ENCODE data around the gene SPZ1. TPM values are rescaled to one million over a fixed set of nuclear protein-coding genes. Genes with fewer than 3 reads are reported as not detected.

Gene SPZ1
- total RNA-seq, 1 experiment from 2014 or later = not detected

GRCh38 chr5:80302636-80303035, 17.2 kb upstream of the SPZ1 start:
- POLR2A ChIA-PET (ENCODE audit: unreplicated experiment) = no interaction called here
- intact Hi-C loops (cut with micrococcal nuclease; ENCODE audit: unreplicated experiment) = no loop called here
- no peaks in the 10 kb centered on the region for H4K20me1 ChIP-seq (ENCODE audit: insufficient read depth)
- H3F3A ChIP-seq (ENCODE audit: insufficient read depth, low read depth) = no peaks in the 10 kb centered on the region
- no peaks in the 10 kb centered on the region for H3K9me3 ChIP-seq (ENCODE audit: insufficient read depth, low read depth)
- H2AFZ ChIP-seq = no peak overlapping the region
- no TSS peak for BruUV-seq (replicated peaks)
- TF ChIP-seq CTCF (conservative IDR thresholded peaks at IDR 0.05) (no peak), EZH2 (IDR thresholded peaks at IDR 0.05; ENCODE audit: low read depth) (no peak)
- no peaks in the 10 kb centered on the region for H3K27me3 ChIP-seq (ENCODE audit: insufficient read depth, low read depth)
- H3K4me1 ChIP-seq (replicated peaks; ENCODE audit: insufficient read depth) = no peaks in the 10 kb centered on the region
- H3K9me2 ChIP-seq (ENCODE audit: insufficient read depth) = no peaks in the 10 kb centered on the region
- no peak overlapping the region for H3K4me3 ChIP-seq
- H3K79me2 ChIP-seq (ENCODE audit: low read depth) = no peaks in the 10 kb centered on the region
- H3K27ac ChIP-seq = no peak overlapping the region
- no peak for DNase-seq
- H3K36me3 ChIP-seq (ENCODE audit: low read depth) = no peaks in the 10 kb centered on the region
- CTCF ChIA-PET = no interaction called here
- no peak overlapping the region for H3K4me2 ChIP-seq

GRCh38 chr5:80308526-80308925, 11.3 kb upstream of the SPZ1 start:
- no peaks in the 10 kb centered on the region for H3K4me1 ChIP-seq (replicated peaks; ENCODE audit: insufficient read depth)
- H3K79me2 ChIP-seq (ENCODE audit: low read depth) = no peaks in the 10 kb centered on the region
- intact Hi-C loops (cut with micrococcal nuclease; ENCODE audit: unreplicated experiment) = no loop called here
- no peaks in the 10 kb centered on the region for H4K20me1 ChIP-seq (ENCODE audit: insufficient read depth)
- no peaks in the 10 kb centered on the region for H3K9me2 ChIP-seq (ENCODE audit: insufficient read depth)
- no peak overlapping the region for H3K4me3 ChIP-seq
- TF ChIP-seq EZH2 (IDR thresholded peaks at IDR 0.05; ENCODE audit: low read depth) (no peak), CTCF (conservative IDR thresholded peaks at IDR 0.05) (no peak)
- H3K27ac ChIP-seq = no peak overlapping the region
- no TSS peak for BruUV-seq (replicated peaks)
- CTCF ChIA-PET = interaction anchor here (1.1 to 1.9 kb wide), 2 partner anchors 217 to 225 kb away, joined by 4 to 16 read pairs; no protein-coding TSS in a partner anchor
- H3F3A ChIP-seq (ENCODE audit: insufficient read depth, low read depth) = no peaks in the 10 kb centered on the region
- H3K27me3 ChIP-seq (ENCODE audit: insufficient read depth, low read depth) = no peaks in the 10 kb centered on the region
- no peaks in the 10 kb centered on the region for H3K36me3 ChIP-seq (ENCODE audit: low read depth)
- POLR2A ChIA-PET (ENCODE audit: unreplicated experiment) = no interaction called here
- no peak overlapping the region for H3K4me2 ChIP-seq
- H2AFZ ChIP-seq = no peak overlapping the region
- no peaks in the 10 kb centered on the region for H3K9me3 ChIP-seq (ENCODE audit: insufficient read depth, low read depth)
- no peak for DNase-seq

GRCh38 chr5:80309871-80310665, 9.7 kb upstream of the SPZ1 start:
- H3K36me3 ChIP-seq (ENCODE audit: low read depth) = no peaks in the 10 kb centered on the region
- DNase-seq = no peak
- H3K4me1 ChIP-seq (replicated peaks; ENCODE audit: insufficient read depth) = no peaks in the 10 kb centered on the region
- no peaks in the 10 kb centered on the region for H3K27me3 ChIP-seq (ENCODE audit: insufficient read depth, low read depth)
- H4K20me1 ChIP-seq (ENCODE audit: insufficient read depth) = no peaks in the 10 kb centered on the region
- H3K27ac ChIP-seq = no peak overlapping the region
- no peak overlapping the region for H3K4me3 ChIP-seq
- no peaks in the 10 kb centered on the region for H3F3A ChIP-seq (ENCODE audit: insufficient read depth, low read depth)
- CTCF ChIA-PET = interaction anchor here (1.1 kb wide), 1 partner anchor 226 kb away, joined by 4 read pairs; no protein-coding TSS in a partner anchor
- H3K79me2 ChIP-seq (ENCODE audit: low read depth) = no peaks in the 10 kb centered on the region
- no peak overlapping the region for H2AFZ ChIP-seq
- no TSS peak for BruUV-seq (replicated peaks)
- intact Hi-C loops (cut with micrococcal nuclease; ENCODE audit: unreplicated experiment) = no loop called here
- POLR2A ChIA-PET (ENCODE audit: unreplicated experiment) = no interaction called here
- TF ChIP-seq CTCF (conservative IDR thresholded peaks at IDR 0.05) (no peak), EZH2 (IDR thresholded peaks at IDR 0.05; ENCODE audit: low read depth) (no peak)
- H3K9me3 ChIP-seq (ENCODE audit: insufficient read depth, low read depth) = no peaks in the 10 kb centered on the region
- no peak overlapping the region for H3K4me2 ChIP-seq
- no peaks in the 10 kb centered on the region for H3K9me2 ChIP-seq (ENCODE audit: insufficient read depth)
